A673 (cell line): ENCODE data around the gene RPL29.

Source experiments
- EZH2 ChIP-seq: fragments of 200-600 bp; sonication (generic); IDR thresholded peaks from 2 replicates; pipeline ENCODE4 v1.6.1; 2017; ENCODE audit warnings: borderline replicate concordance, low read depth, mild to moderate bottlenecking, mixed read lengths, antibody characterized with exemption, low read length; ENCODE audit not compliant: poor library complexity, severe bottlenecking
- TF ChIP-seq, protein P1 (sequence below): fragments of 300-800, 200-600 bp; sonication (generic); conservative IDR thresholded peaks from 2 replicates; pipeline ENCODE4 v1.5.1; 2017; ENCODE audit warnings: low read depth, mild to moderate bottlenecking, antibody characterized with exemption, low read length, moderate library complexity, mixed read lengths

DNA sequence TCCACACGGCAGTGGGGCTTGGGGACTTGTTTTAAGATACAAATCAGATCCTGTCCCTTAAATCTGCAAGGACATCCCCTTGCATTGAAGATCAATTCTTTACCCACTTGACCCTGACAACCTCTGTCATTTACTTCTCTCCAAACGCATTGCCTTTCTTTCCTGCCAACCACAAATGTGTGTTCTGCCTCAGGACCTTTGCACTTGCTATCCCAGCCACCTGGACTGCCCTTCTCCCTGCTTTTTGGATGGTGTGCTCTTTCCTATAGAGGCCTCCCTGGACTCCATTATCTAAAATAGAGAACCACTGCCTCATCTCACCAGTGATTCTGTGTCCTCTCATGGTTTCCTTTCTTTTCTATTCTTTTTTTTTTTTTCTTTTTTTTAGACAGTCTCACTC, 1.5 kb upstream of the RPL29 start:
- no peak for TF ChIP-seq EZH2
- TF ChIP-seq, protein P1, sequence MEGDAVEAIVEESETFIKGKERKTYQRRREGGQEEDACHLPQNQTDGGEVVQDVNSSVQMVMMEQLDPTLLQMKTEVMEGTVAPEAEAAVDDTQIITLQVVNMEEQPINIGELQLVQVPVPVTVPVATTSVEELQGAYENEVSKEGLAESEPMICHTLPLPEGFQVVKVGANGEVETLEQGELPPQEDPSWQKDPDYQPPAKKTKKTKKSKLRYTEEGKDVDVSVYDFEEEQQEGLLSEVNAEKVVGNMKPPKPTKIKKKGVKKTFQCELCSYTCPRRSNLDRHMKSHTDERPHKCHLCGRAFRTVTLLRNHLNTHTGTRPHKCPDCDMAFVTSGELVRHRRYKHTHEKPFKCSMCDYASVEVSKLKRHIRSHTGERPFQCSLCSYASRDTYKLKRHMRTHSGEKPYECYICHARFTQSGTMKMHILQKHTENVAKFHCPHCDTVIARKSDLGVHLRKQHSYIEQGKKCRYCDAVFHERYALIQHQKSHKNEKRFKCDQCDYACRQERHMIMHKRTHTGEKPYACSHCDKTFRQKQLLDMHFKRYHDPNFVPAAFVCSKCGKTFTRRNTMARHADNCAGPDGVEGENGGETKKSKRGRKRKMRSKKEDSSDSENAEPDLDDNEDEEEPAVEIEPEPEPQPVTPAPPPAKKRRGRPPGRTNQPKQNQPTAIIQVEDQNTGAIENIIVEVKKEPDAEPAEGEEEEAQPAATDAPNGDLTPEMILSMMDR = no peak
